Measurements from ENCODE around the gene RILPL2.
"Not testable (repeated sequence)": the region's sequence is repeated elsewhere in the genome, so short reads cannot be mapped to it uniquely, and the experiment has no call there.

RILPL2 gene

GRCh38 chr12:123449856-123450255, 13.4 kb upstream of the RILPL2 start:
- no peak for DNase-seq (ENCODE audit: low read depth, low spot score)

GRCh38 chr12:123449249-123449733, 12.8 kb upstream of the RILPL2 start:
- DNase-seq (ENCODE audit: low read depth, low spot score), result no peak

DNA sequence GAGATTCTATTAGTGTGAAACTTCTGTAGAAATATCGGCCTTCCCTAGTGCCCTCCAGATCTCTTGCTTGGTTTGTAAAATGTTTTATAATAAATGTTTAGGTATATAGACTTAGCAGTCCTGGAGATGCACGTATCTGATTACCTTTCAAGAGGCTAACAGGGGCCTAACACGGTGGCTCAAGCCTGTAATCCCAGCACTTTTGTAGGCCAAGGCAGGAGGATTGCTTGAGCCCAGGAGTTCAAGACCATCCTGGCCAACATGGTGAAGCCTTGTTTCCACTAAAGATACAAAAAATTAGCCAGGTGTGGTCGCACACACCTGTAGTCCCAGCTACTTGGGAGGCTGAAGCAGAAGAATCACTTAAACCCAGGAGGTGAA, 9.8 kb upstream of the RILPL2 start:
- DNase-seq (ENCODE audit: low read depth, low spot score), result no peak

GRCh38 chr12:123445388-123446332, 9.2 kb upstream of the RILPL2 start:
- DNase-seq (ENCODE audit: low read depth, low spot score), result no peak

DNA sequence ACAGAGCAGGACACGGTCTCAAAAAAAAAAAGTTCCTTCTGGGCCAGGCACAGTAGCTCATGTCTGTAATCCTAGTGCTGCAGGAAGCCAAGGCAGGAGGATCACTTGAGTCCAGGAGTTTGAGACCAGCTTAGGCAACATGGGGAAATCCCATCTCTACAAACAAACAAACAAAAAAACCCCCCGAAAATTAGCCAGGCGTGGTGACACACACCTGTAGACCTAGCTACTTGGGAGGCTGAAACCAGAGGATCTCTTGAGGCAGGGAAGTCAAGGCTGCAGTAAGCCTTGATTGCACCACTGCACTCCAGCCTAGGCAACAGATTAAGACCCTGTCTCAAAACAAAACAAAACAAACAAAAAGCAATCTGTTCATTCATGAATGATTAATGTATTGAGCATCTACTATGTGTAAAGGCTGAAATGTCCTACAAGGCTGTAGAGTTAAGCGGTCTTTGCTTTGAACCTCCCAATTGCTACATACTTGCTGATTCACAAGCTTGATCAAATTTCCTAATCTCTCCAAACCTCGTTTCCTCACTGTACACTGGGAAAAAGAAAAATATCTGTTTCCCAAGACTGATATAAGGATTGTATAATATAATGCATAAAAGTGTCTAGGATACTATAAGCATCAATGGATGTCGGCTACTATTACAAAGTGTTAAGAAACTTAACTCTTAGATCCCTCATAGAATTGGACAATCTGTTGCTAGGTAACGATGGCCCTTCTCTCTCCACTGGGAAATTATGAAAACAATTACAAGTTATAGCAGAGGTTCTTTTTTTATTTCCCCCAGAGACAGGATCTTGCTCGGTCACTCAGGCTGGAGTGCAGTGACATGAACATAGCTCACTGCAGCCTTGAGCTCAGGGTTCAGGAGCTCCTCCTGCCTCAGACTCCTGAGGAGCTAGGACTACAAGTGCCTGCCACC, 7.9 kb upstream of the RILPL2 start:
- DNase-seq (ENCODE audit: low read depth, low spot score), result no peak

- DNase-seq (ENCODE audit: low read depth, low spot score), result no peak
Measured at GRCh38 chr12:123442774-123443173, 6.3 kb upstream of the RILPL2 start.

GRCh38 chr12:123441523-123442164, 5.2 kb upstream of the RILPL2 start:
- no peak for DNase-seq (ENCODE audit: low read depth, low spot score)

DNA sequence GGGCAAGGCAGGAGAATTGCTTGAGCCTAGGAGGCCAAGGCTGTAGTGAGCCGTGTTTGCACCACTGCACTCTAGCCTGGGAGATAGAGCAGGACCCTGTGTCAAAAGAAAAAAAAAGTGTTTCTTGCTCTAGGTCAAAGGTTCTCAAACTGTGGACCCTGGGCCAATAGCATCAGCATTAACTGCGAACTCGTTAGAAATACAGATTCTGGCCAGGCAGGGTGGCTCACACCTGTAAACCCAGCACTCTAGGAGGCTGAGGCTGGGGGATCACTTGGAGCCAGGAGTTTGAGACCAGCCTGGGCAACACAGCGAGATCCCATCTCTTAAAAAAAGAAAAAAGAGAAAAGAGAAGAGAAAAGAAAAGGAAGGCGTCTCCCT, 858 bp downstream of the RILPL2 start:
- no peak for DNase-seq (ENCODE audit: low read depth, low spot score)

DNA sequence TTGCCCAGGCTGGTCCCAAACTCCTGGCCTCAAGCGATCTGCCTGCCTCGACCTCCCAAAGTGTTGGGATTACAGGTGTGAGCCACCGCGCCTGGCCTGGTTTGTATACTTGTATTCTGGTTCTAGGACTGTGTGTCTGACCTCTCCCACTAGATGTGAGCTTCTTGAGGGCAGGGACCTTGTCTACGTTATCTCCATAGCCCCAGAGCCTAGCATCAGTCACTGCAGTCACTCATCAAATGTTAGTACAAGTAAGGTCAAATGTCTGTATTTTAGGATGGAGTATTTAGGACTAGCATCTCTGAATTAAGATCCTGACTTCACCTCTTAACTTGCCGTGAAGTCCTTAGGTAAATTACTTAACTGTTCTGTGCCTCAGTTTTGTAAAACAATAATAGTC, 2.9 kb downstream of the RILPL2 start:
- DNase-seq (ENCODE audit: low read depth, low spot score), result no peak

- DNase-seq (ENCODE audit: low read depth, low spot score), result not testable (repeated sequence)
Measured at GRCh38 chr12:123431951-123432817, 4.3 kb downstream of the RILPL2 start.

DNA sequence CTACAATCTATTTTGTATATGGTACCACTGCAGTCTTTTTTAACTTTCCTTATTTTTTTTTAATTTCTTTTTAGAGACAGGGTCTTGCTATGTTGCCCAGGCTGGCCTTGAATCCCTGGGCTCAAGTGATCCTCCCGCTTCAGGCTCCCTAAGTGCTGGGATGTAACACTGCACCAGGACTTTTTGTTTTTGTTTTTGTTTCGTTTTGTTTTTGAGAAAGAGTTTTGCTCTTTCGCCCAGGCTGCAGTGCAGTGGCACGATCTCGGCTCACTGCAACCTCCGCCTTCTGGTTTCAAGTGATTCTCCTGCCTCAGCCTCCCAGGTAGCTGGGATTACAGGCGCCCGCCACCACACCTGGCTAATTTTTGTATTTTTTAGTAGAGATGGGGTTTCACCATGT, 7.4 kb downstream of the RILPL2 start:
- not testable (repeated sequence) for DNase-seq (ENCODE audit: low read depth, low spot score)

DNA sequence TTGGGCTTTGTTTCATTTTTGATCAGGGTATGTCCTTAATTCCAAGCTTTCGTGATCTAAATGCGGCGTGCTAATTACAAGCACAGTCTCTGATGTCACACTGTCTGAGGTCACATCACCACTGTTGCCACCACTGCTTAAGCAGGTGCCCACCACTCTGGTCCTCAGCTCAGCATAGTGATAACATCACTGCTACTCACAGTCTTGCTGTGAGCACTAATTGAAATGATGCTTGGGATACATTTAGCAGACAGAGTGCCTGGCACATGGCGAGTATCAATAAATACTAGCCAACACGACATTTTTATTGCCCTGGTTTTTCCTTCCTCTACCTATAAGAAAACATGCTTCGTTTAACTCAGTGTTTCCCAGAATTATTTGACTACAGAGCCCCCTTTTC, 7.9 kb downstream of the RILPL2 start:
- no peak for DNase-seq (ENCODE audit: low read depth, low spot score)

DNA sequence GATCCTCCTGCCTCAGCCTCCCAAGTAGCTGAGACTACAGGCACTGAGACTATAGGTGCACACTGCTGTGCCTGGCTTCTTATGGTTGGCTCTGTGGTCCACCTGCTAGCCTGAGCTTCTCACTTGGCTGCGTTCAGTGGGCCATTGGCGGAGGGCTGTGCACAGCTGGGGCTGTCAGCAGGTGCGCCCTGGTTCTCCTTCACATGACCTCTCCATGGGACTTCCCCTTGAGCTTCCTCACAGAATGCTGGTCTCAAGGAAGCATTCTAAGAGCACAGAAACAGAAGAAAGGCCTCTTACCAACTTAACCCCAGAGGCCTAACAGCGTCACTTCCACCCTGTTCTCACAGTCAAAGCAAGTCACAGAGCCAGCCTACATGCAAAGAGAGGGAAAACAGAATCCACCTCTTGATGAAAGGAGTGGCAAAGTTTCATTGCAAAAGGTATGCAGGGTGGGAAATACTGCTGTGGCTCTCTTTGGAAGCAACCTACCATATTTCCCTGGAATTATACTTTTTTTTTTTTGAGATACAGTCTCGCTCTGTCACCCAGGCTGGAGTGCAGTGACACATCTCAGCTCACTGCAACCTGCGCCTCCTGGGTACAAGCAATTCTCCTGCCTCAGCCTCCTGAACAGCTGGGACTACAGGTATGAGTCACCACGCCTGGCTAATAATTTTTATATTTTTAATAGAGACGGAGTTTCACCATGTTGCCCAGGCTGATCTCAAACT, 9.3 kb downstream of the RILPL2 start:
- DNase-seq (ENCODE audit: low read depth, low spot score), result no peak

- no peak for DNase-seq (ENCODE audit: low read depth, low spot score)
Measured at GRCh38 chr12:123421314-123421713, 15.2 kb downstream of the RILPL2 start.

- DNase-seq (ENCODE audit: low read depth, low spot score), result no peak
Measured at GRCh38 chr12:123410041-123410412, 26.5 kb downstream of the RILPL2 start.

- not testable (repeated sequence) for DNase-seq (ENCODE audit: low read depth, low spot score)
Measured at GRCh38 chr12:123409284-123410040, 27.0 kb downstream of the RILPL2 start.

DNA sequence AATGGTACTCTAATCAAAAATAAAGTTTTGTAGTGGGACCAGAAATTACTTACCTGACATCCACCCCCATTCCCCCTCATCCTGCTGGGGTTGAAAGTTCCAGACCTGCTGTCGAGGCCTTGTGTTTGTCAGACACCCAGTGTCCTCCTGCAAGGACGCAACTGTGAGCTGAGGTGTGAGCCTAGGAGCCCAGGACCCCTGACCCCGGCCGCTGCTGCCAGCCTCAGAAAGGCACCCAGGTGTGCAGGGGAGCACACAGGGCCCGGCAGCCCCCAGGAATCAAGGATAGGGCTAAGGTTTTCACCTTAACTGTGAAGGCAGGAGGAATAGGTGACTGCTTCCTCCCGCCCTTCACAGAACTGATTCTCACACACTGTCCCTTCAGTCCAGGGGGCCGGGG, 27.9 kb downstream of the RILPL2 start:
- not testable (repeated sequence) for DNase-seq (ENCODE audit: low read depth, low spot score)

DNA sequence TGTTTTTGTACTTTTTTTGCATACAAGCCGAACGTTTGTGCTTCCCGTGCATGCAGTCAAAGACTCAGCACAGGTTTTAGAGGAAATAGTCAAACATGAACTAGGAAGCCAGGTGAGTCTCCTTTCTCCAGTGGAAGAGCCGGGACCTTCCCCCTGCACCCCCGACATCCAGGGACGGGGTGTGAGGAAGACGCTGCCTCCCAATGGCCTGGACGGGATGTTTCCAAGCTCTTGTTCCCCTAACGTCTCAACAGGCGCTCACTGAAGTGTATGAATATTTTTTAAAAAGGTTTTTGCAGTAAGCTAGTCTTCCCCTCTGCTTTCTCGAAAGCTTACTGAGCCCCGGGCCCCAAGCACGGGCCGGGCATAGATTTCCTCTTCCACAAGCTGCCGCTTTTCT, 28.6 kb downstream of the RILPL2 start:
- not testable (repeated sequence) for DNase-seq (ENCODE audit: low read depth, low spot score)

GRCh38 chr12:123407269-123407668, 29.2 kb downstream of the RILPL2 start:
- not testable (repeated sequence) for DNase-seq (ENCODE audit: low read depth, low spot score)
